Measurements from ENCODE around the gene MYBBP1A.

DNA sequence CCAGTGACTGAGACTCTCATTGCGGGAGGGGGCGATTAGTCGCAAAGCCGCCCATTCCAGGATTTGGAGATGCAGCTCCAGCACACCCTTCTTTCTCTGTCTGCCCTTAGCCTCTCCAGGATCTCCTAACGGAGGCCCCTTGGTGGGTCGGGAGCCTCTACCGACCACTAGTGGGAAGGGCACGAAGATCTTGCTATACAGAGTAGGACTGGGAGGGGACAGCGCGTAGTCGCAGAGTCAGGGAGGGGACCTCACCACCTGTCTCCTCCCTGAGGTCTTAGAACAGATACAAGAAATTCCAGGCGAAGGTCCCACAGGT is 28.6 kb upstream of the MYBBP1A start:
- TF ChIP-seq POLR2A (IDR thresholded peaks at IDR 0.05): no peak
- TF ChIP-seq CTCF (IDR thresholded peaks at IDR 0.05): peak in 1 of 3 experiments; percentile 8
